Fibroblast of pulmonary artery (primary cell): ENCODE measurements around the gene P2RX5.

Experiments
- DNase-seq: peaks from one replicate; pipeline ENCODE4 v3.0.0-alpha.2; 2010; ENCODE audit warnings: low read depth
- H3K4me3 ChIP-seq: replicated peaks from 2 replicates; pipeline ENCODE4 v1.5.1; 2011; ENCODE audit warnings: low read depth, mild to moderate bottlenecking, control low read depth, low read length, moderate library complexity
- TF ChIP-seq, protein P1 (sequence below): IDR thresholded peaks from 2 replicates; pipeline ENCODE4 v1.5.1; 2011; ENCODE audit warnings: mild to moderate bottlenecking, control low read depth, low read length, inconsistent platforms; ENCODE audit errors: missing control alignments

Gene P2RX5

DNA sequence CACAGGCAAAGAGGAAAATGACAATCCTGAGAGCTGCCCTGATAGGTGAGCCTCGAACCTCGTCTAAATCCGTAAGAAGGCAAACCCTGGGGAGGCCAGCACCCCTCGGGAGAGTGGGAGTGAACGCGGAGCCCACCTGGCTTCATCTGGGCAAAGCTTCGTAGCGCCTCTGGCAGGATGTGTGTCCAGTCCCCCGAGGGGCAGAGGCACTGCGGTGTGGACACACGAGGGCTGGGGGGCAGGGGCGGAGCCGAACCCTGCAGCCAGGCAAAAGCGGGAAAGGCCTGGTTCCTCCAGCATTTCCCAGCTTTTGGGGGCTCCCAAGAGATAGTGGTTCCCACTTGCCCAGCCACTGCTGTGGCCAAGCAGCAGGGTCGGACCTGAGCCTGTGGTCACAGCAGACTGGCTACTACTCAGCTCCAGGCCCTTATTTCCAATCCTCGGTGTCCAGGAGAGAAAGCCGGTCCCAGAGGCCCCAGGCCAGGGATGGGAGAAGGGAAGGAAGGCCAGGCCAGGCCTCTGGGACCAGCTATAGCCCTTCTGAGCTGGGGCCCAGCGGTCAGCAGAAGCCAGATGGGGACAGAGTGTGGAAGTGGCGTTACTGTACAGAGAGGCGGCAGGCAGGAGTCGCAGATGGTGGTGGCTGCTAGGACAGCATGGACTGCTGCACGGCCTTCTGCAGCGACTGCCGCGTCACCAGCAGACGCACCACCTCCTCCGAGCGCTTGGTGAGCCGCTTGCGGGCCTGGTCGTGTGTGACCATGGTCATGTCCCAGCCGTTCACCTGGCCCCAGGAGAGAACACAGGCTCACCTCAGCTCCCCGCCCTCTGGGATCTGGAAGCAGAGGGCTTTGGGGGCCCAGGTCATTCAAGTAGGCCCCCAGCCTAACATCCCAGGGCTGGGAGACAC lies 32.6 kb downstream of the P2RX5 start:
- TF ChIP-seq, protein P1, sequence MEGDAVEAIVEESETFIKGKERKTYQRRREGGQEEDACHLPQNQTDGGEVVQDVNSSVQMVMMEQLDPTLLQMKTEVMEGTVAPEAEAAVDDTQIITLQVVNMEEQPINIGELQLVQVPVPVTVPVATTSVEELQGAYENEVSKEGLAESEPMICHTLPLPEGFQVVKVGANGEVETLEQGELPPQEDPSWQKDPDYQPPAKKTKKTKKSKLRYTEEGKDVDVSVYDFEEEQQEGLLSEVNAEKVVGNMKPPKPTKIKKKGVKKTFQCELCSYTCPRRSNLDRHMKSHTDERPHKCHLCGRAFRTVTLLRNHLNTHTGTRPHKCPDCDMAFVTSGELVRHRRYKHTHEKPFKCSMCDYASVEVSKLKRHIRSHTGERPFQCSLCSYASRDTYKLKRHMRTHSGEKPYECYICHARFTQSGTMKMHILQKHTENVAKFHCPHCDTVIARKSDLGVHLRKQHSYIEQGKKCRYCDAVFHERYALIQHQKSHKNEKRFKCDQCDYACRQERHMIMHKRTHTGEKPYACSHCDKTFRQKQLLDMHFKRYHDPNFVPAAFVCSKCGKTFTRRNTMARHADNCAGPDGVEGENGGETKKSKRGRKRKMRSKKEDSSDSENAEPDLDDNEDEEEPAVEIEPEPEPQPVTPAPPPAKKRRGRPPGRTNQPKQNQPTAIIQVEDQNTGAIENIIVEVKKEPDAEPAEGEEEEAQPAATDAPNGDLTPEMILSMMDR = no peak
- DNase-seq = no peak
- H3K4me3 ChIP-seq = no peak overlapping the region

DNA sequence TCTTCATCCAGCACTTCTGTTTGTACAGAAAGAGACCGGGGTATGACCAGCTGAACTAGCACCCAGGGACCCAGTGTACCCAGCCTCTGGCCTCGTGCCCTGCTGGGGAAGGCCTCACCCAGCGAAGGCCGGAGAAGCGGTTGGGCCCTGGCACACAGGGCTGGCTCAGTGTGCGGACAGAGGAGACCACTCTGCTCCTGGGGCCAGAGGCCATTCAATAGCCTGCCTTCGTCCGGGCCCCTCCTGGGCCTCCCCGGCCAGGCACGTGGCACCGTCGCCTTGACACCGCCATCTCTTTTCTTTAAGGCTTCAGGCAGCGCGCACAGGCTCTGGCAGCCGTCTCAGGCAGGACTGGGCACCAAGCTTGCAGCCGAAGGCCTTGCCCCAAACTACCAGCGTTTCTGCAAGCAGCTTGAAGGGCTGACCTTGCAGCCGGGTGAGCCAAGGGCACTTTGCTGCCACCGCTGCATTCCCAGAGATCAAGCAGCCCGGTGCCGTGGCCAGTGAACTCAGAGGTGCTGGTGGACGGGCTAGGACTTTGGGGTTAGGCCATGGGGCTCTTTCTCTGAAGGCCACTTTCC lies 35.6 kb downstream of the P2RX5 start:
- TF ChIP-seq, protein P1 = no peak

GRCh38 chr17:3659541-3660111 lies 36.3 kb downstream of the P2RX5 start:
- no peak overlapping the region for H3K4me3 ChIP-seq
- TF ChIP-seq, protein P1 = peak; percentile 29
- DNase-seq = peak; percentile 87

More for the DNA sequence above, 35.6 kb downstream of the P2RX5 start:
- H3K4me3 ChIP-seq = no peak overlapping the region
- no peak for DNase-seq

DNA sequence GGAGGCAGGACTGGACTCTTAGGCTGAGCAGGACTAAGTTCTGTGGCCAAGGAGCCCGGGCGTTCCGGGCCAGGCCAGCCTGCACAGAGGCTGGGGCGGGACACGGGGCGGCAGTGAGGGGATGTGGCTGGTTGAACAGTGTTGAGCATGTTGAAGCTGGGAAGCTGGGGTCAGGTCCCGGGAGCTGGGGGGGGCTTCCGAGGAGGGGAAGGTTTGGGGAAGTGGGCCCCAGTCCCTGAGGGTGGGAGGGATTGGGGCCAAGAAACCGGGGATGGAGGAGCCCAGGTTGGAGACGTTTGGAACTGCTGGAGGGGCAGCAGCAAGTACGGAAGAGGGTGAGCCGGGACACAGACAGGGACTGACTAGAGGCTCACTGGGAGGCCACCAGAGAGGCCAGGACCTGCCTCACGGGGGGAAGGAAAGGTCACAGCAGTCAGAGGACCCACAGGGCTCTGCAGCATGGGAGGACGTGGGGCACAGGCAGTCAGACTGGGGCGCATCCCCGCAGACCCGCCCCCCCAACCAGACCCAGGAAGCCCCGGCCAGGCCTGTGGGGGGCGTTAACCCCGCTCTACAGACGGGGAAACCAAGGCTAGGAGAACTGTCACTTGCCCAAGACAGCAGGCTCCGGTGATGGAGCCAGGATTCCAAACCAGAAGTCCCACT lies 37.0 kb downstream of the P2RX5 start:
- TF ChIP-seq, protein P1 = no peak
- DNase-seq = no peak
- H3K4me3 ChIP-seq = no peak overlapping the region

DNA sequence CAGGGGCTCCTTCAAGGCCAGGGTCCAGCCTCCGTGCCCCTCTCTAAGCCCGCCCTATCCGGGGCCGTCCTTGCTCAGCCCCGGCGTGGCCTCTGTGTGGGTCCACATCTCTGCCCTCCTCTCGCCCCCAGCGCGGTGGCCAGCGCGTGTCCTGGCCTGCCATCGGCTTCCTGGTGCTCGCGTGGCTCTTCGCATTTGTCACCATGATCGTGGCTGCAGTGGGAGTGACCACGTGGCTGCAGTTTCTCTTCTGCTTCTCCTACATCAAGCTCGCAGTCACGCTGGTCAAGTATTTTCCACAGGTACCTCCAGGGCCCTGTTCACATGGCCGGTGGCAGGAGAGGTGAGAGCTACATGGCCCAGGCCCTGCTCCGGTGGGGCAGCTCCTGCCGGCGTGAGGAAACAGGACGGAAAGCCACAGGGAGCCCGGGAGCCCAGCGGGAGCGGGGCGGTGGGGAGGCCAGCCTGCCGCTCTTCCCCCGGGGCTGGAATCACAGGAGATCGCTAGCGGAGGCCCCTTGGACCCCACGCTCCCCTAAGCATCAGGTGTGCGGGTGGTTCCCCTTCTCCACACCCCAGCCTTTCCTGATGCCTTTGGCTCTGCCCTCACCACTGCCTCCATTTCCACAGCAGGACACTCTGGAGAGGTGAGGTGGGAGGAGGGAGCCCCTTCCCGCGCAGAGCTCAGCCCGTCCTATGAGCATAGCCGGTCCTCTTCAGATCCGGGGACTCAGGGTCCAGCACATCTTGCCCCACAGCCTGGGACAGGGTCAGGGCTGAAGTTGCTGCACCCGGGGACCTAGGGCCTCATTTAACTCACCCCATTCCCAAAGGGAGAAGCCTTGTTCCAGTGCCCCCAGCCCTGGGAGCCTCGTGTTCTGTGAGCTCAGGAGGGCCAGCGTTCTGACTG lies 37.8 kb downstream of the P2RX5 start:
- no peak for DNase-seq
- no peak overlapping the region for H3K4me3 ChIP-seq
- TF ChIP-seq, protein P1 = no peak

- TF ChIP-seq, protein P1 = no peak
- H3K4me3 ChIP-seq = no peak overlapping the region
- DNase-seq = no peak
Observed at GRCh38 chr17:3657588-3657869, 38.4 kb downstream of the P2RX5 start.
